ES-I3 (cell line): ENCODE results near the gene ACD.

Source experiments
- H3K36me3 ChIP-seq: 2 replicates; pipeline ENCODE4 v1.6.1; 2013; ENCODE audit warnings: mild to moderate bottlenecking, low read length, control low read depth, moderate library complexity; ENCODE audit not compliant: insufficient read depth
- H3K4me1 ChIP-seq: 2 replicates; pipeline ENCODE4 v1.6.1; 2013; ENCODE audit warnings: mild to moderate bottlenecking, control low read depth, low read length; ENCODE audit not compliant: insufficient read depth
- H3K9ac ChIP-seq: 2 replicates; pipeline ENCODE4 v1.6.1; 2013; ENCODE audit warnings: low read depth, mild to moderate bottlenecking, low read length, moderate library complexity
- H3K9me3 ChIP-seq: 2 replicates; pipeline ENCODE4 v1.6.1; 2013; ENCODE audit warnings: mild to moderate bottlenecking, low read length, moderate library complexity; ENCODE audit not compliant: control insufficient read depth, insufficient read depth

Gene ACD

DNA sequence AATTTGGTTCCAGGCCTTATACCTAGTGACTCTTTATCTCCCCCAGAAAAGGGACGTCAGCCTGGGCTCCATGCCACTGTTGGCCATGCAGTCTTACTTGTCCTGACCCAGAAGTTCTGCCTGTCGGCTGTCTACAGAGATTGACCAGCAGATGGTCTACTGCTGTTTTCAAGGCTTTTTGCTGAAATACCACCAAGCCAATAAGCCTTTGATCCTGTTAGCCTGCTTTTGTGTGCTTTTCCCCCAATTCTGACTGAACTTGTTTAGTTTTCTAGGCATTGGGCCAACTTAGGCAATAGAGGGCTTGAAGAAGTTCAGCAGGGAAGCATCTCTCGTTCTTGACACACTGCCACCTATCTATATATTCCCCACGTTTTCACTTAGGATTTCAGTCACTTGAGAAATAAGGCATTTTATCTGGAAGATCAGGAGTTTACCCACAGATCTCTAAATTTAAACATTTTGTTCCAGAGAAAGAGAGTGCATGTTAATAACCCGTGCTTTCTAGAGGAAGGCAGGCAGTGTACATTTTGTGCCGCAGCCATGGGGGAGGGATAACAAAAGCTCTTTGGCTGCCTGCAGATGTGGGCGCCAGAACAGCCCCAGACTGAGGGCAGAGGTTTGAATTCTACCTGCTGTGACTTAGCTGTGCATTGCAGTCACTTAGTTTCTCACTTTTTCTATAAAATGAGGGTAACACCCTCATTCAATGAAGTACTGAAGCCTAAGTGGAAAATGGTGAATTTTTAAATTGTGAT, 27.5 kb downstream of the ACD start:
- H3K36me3 ChIP-seq = peaks cover 17% of the 10 kb centered on the region

GRCh38 chr16:67628216-67628615, 31.8 kb downstream of the ACD start:
- no peak overlapping the region for H3K9ac ChIP-seq
- H3K36me3 ChIP-seq = peaks cover 26% of the 10 kb centered on the region
- no peaks in the 10 kb centered on the region for H3K4me1 ChIP-seq
- H3K9me3 ChIP-seq = no peaks in the 10 kb centered on the region

More for the DNA sequence above, 27.5 kb downstream of the ACD start:
- Histone ChIP-seq H3K9me3 (no peaks in the 10 kb centered on the region), H3K4me1 (no peaks in the 10 kb centered on the region), H3K9ac (no peak overlapping the region)

GRCh38 chr16:67613808-67614207, 46.3 kb downstream of the ACD start:
- H3K4me1 ChIP-seq = no peaks in the 10 kb centered on the region
- H3K9me3 ChIP-seq = no peaks in the 10 kb centered on the region
- H3K36me3 ChIP-seq = peaks cover 14% of the 10 kb centered on the region
- H3K9ac ChIP-seq = no peak overlapping the region

DNA sequence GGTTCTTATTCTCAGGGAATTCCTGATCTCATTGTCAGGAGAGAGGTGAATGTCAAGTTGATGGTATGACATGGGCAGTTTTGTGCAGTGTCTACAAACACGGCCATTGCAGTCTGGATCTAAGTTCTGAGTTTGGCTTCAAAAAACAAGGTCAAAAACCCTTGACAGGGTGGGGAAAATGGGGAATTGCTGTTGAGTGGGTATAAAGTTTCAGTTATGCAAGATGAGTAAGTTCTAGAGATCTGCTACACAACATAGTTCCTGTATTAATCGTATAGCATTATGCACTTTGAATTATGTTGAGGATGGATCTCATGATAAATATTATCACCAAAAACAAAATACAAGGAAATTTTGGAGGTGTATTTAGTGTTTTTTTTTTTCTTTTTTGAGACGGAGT, 51.7 kb downstream of the ACD start:
- Histone ChIP-seq H3K9ac (no peak overlapping the region), H3K36me3 (0 out of 2 replicates have a peak, but pooled peaks cover 6% of the 10 kb centered on the region), H3K9me3 (no peaks in the 10 kb centered on the region), H3K4me1 (no peaks in the 10 kb centered on the region)
